Activated CD8-positive, alpha-beta T cell treated with anti-CD3 and anti-CD28 coated beads for 36 hours (primary cell): Measurements from ENCODE around the gene RAB22A. TPM values are rescaled to one million over a fixed set of nuclear protein-coding genes. Genes with fewer than 3 reads are reported as not detected.

Experiments used
- ATAC-seq: fragments of 200-7000 bp; cut with Tn5 transposase; one replicate; pipeline ENCODE4 v1.10.0; 2021; ENCODE audit warnings: mild to moderate bottlenecking, moderate library complexity
- CTCF ChIA-PET: fragments of 350-600 bp; sonication (Branson Sonifier 250); formaldehyde crosslinking; loops from one replicate; lab custom pipeline; 2021; ENCODE audit warnings: antibody characterized with exemption; lab: Charles Lee
- POLR2A ChIA-PET: fragments of 350-600 bp; sonication (Branson Sonifier 250); formaldehyde crosslinking; loops from one replicate; lab custom pipeline; 2021; ENCODE audit warnings: antibody characterized with exemption; lab: Charles Lee
- DNase-seq: peaks from one replicate; pipeline ENCODE4 v3.0.0-alpha.2; 2020
- H3K27ac Mint-ChIP-seq: one replicate; pipeline ENCODE4 v1.8.0; 2021; ENCODE audit warnings: mild to moderate bottlenecking, mixed read lengths
- H3K27me3 Mint-ChIP-seq: one replicate; pipeline ENCODE4 v1.8.0; 2021; ENCODE audit warnings: mixed read lengths
- H3K36me3 Mint-ChIP-seq: one replicate; pipeline ENCODE4 v1.8.0; 2021; ENCODE audit warnings: low read depth, mixed read lengths
- H3K4me1 Mint-ChIP-seq: one replicate; pipeline ENCODE4 v1.8.0; 2021; ENCODE audit warnings: low read depth, mixed read lengths
- H3K4me3 Mint-ChIP-seq: one replicate; pipeline ENCODE4 v1.8.0; 2021; ENCODE audit warnings: mild to moderate bottlenecking, moderate library complexity, mixed read lengths
- H3K9me3 Mint-ChIP-seq: one replicate; pipeline ENCODE4 v1.8.0; 2021; ENCODE audit warnings: mixed read lengths
- CTCF ChIP-seq: fragments of 200-600 bp; IDR thresholded peaks from one replicate; pipeline ENCODE4 v1.8.0; 2022; ENCODE audit warnings: antibody characterized with exemption, mild to moderate bottlenecking
- intact Hi-C: fragments of 100-400 bp; cut with micrococcal nuclease; formaldehyde crosslinking; loops from one replicate; pipeline ENCODE4 v1.10.0; 2022
- total RNA-seq, 2 experiments: library from RNA; stranded (reverse); gene quantifications; one replicate each; pipeline ENCODE4 v1.2.3, GENCODE V29; 2021

RAB22A gene
- total RNA-seq, 2 experiments from 2014 or later: 8.3 to 9.0 TPM

DNA sequence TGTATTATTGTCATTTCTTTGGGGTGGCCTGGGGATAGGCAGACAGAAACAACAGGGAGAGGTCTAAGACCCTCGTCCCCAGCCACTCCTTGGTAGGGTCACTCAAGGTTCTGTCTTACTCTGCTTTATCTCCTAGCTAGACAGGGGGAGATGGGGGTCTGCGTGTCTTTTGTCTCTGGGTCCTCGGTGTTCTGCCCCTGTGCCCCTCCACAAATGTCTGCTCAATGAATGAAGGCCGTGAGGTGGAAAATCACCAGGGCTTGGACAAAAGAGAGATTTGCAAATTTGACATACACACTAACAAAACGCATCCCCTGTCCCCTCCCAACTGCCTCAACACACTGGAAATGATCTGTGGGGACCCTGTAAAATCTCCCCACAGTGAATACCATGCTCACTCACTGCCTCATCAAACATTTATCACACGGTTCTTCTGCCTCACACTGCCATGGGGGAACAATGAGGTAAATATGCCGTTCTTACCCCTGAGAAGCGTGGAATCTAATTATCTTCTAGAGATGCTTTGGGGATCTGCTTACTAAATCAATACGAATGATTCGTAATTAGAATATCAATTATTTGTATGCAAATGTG is 66.3 kb downstream of the RAB22A start:
- intact Hi-C loops: no loop called here
- ATAC-seq (no peak), DNase-seq (no peak)
- CTCF ChIA-PET: no interaction called here
- peaks cover 2% of the 10 kb centered on the region for H3K9me3 Mint-ChIP-seq
- no peaks in the 10 kb centered on the region for H3K4me1 Mint-ChIP-seq
- no peak overlapping the region for H3K27ac Mint-ChIP-seq
- peaks cover 21% of the 10 kb centered on the region for H3K27me3 Mint-ChIP-seq
- POLR2A ChIA-PET: no interaction called here
- H3K36me3 Mint-ChIP-seq: peaks cover 2% of the 10 kb centered on the region
- TF ChIP-seq CTCF: no peak
- no peak overlapping the region for H3K4me3 Mint-ChIP-seq

DNA sequence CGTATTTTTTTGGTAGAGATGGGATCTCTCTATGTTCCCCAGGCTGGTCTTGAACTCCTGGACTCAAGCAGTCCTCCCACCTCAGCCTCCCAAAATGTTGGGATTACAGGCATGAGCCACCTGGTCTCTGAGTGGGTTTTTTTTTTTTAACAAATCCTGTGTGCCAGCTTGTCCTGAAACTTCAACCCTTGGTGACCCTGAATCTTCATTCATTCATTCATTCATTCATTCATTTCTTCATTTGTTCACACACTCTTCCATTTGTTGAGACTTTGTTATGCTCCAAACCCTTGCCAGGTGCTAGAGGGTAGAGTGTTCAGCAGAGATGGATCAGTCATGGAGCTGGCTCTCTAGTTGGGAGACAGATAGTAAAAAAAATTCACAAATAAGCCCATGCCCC is 67.5 kb downstream of the RAB22A start:
- Mint-ChIP-seq H3K4me1 (no peaks in the 10 kb centered on the region), H3K27me3 (peaks cover 23% of the 10 kb centered on the region), H3K36me3 (peaks cover 3% of the 10 kb centered on the region), H3K9me3 (peaks cover 12% of the 10 kb centered on the region), H3K4me3 (no peak overlapping the region), H3K27ac (no peak overlapping the region)
- DNase-seq (no peak), ATAC-seq (no peak)
- ChIA-PET CTCF (no interaction called here), POLR2A (no interaction called here)
- intact Hi-C loops: no loop called here
- no peak for TF ChIP-seq CTCF

GRCh38 chr20:58377766-58378401 is 68.4 kb downstream of the RAB22A start:
- intact Hi-C loops: no loop called here
- no peaks in the 10 kb centered on the region for H3K4me1 Mint-ChIP-seq
- ATAC-seq (no peak), DNase-seq (no peak)
- H3K27ac Mint-ChIP-seq: no peak overlapping the region
- POLR2A ChIA-PET: no interaction called here
- H3K27me3 Mint-ChIP-seq: peaks cover 23% of the 10 kb centered on the region
- TF ChIP-seq CTCF: no peak
- H3K4me3 Mint-ChIP-seq: no peak overlapping the region
- CTCF ChIA-PET: interaction anchor here (0.8 to 1.1 kb wide), 2 partner anchors 11 to 15 kb away, joined by 3 read pairs; partner anchors contain the start of gene VAPB
- H3K36me3 Mint-ChIP-seq: peaks cover 3% of the 10 kb centered on the region
- H3K9me3 Mint-ChIP-seq: peaks cover 16% of the 10 kb centered on the region

DNA sequence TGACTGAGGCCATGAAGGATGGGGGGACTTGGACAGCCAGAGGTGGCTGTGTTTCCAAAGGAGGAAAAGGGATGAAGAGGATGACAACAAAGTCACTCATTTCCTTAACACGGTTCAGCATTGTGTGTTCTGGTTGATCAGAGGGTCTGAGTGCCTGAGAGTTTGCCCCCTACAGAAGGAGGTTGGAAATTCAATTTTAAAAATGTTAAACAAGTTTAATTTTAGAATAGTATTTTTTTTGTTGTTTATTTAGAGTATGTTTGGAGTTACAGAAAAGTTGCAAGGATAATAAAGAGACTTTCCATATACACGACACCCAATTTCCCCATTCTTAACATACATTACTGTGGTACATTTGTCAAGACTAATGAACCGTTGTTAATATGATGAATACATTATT is 69.2 kb downstream of the RAB22A start:
- Mint-ChIP-seq H3K9me3 (peaks cover 16% of the 10 kb centered on the region), H3K27ac (no peak overlapping the region), H3K27me3 (peaks cover 23% of the 10 kb centered on the region), H3K4me1 (no peaks in the 10 kb centered on the region), H3K36me3 (peaks cover 3% of the 10 kb centered on the region), H3K4me3 (no peak overlapping the region)
- intact Hi-C loops: no loop called here
- TF ChIP-seq CTCF: no peak
- DNase-seq (no peak), ATAC-seq (no peak)
- POLR2A ChIA-PET: no interaction called here
- CTCF ChIA-PET: interaction anchor here (0.8 kb wide), 1 partner anchor 16 kb away, joined by 3 read pairs; no protein-coding TSS in a partner anchor

DNA sequence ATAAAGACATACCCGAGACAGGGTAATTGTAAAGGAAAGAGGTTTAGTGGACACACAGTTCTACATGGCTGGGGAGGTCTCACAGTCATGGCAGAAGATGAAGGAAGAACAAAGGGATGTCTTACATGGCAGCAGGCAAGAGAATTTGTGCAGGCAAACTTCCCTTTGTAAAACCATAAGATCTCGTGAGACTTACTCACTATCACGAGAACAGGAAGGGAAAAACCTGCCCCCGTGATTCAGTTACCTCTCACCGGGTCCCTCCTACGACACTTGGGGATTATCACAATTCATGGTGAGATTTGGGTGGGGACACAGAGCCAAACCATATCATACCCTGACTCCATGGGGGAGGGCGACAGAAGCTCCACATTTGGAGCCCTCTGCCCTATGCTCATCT is 72.1 kb downstream of the RAB22A start:
- intact Hi-C loops: loop anchor here (10.0 kb wide), 1 partner anchor 147 kb away; no protein-coding TSS in a partner anchor
- peaks cover 16% of the 10 kb centered on the region for H3K9me3 Mint-ChIP-seq
- CTCF ChIA-PET: no interaction called here
- no peak overlapping the region for H3K27ac Mint-ChIP-seq
- H3K4me3 Mint-ChIP-seq: no peak overlapping the region
- no peak for TF ChIP-seq CTCF
- peaks cover 23% of the 10 kb centered on the region for H3K27me3 Mint-ChIP-seq
- no peaks in the 10 kb centered on the region for H3K4me1 Mint-ChIP-seq
- no peak for ATAC-seq
- POLR2A ChIA-PET: interaction anchor here (0.6 kb wide), 1 partner anchor 683 kb away, joined by 4 read pairs; no protein-coding TSS in a partner anchor
- peaks cover 3% of the 10 kb centered on the region for H3K36me3 Mint-ChIP-seq
- no peak for DNase-seq
